GM12878 (cell line): ENCODE measurements around the gene MYO16. TPM values are rescaled to one million over a fixed set of nuclear protein-coding genes. Genes with fewer than 3 reads are reported as not detected.

Source experiments
- BHLHE40 ChIP-seq, 2 experiments: fragments of 450-650 bp in 1 of 2; IDR thresholded peaks; 2 replicates each; pipeline ENCODE4 v1.6.1; 2011 to 2017; ENCODE audit warnings: low read depth in 2 of 2, borderline replicate concordance in 1 of 2, improper control_type of control experiment in 1 of 2, low read length in 1 of 2, mild to moderate bottlenecking in 1 of 2
- CHD1 ChIP-seq: IDR thresholded peaks from 2 replicates; pipeline ENCODE4 v1.6.1; 2012; ENCODE audit warnings: low read depth, low read length, improper control_type of control experiment
- EGR1 ChIP-seq, 2 experiments: IDR thresholded peaks; 1 replicate in 1 of 2; 2 replicates in 1 of 2; pipeline ENCODE4 v1.6.1; 2011 to 2012; ENCODE audit warnings: low read depth in 2 of 2, low read length in 2 of 2, borderline replicate concordance in 1 of 2, mild to moderate bottlenecking in 1 of 2, moderate library complexity in 1 of 2
- GATAD2B ChIP-seq: fragments of 450-650 bp; conservative IDR thresholded peaks from 2 replicates; pipeline ENCODE4 v1.6.1; 2017; ENCODE audit warnings: low read depth, mild to moderate bottlenecking, moderate library complexity
- IKZF2 ChIP-seq, 2 experiments: fragments of 450-650 bp; IDR thresholded peaks; 2 replicates each; pipeline ENCODE4 v1.6.1; 2017; ENCODE audit warnings: mild to moderate bottlenecking in 2 of 2, moderate library complexity in 2 of 2
- JUNB ChIP-seq: IDR thresholded peaks from 2 replicates; pipeline ENCODE4 v1.6.1; 2016; ENCODE audit warnings: antibody characterized with exemption, mild to moderate bottlenecking
- MTA2 ChIP-seq: fragments of 450-650 bp; IDR thresholded peaks from 2 replicates; pipeline ENCODE4 v1.6.1; 2016; ENCODE audit warnings: low read depth, mild to moderate bottlenecking, moderate library complexity
- NFIC ChIP-seq: IDR thresholded peaks from 2 replicates; pipeline ENCODE4 v1.6.1; 2012; ENCODE audit warnings: low read depth, mild to moderate bottlenecking, inconsistent platforms, low read length, moderate library complexity
- NFYA ChIP-seq: IDR thresholded peaks from 2 replicates; pipeline ENCODE4 v1.6.1; 2011; ENCODE audit warnings: low read depth, mild to moderate bottlenecking, low read length, improper control_type of control experiment, borderline replicate concordance
- NR2F1 ChIP-seq: fragments of 450-650 bp; conservative IDR thresholded peaks from 2 replicates; pipeline ENCODE4 v1.6.1; 2017; ENCODE audit warnings: mild to moderate bottlenecking
- POLR2AphosphoS2 ChIP-seq: IDR thresholded peaks from 2 replicates; pipeline ENCODE4 v1.6.1; 2011; ENCODE audit warnings: low read depth, mild to moderate bottlenecking, low read length, improper control_type of control experiment, moderate library complexity
- POU2F2 ChIP-seq: IDR thresholded peaks from 3 replicates; pipeline ENCODE4 v1.6.1; 2011; ENCODE audit warnings: low read depth, mild to moderate bottlenecking, low read length, borderline replicate concordance
- SIX5 ChIP-seq: IDR thresholded peaks from 2 replicates; pipeline ENCODE4 v1.6.1; 2011; ENCODE audit warnings: mild to moderate bottlenecking, low read depth, low read length, moderate library complexity; ENCODE audit not compliant: severe bottlenecking
- SMARCA5 ChIP-seq: fragments of 450-650 bp; IDR thresholded peaks from 2 replicates; pipeline ENCODE4 v1.6.1; 2017; ENCODE audit warnings: mild to moderate bottlenecking
- SMC3 ChIP-seq: IDR thresholded peaks from 2 replicates; pipeline ENCODE4 v1.6.1; 2011; ENCODE audit warnings: low read length, improper control_type of control experiment, borderline replicate concordance
- STAT1 ChIP-seq: fragments of 450-650 bp; conservative IDR thresholded peaks from 2 replicates; pipeline ENCODE4 v1.6.1; 2014; ENCODE audit warnings: antibody characterized with exemption, mild to moderate bottlenecking
- TARDBP ChIP-seq: IDR thresholded peaks from 2 replicates; pipeline ENCODE4 v1.6.1; 2016; ENCODE audit warnings: borderline replicate concordance
- YBX1 ChIP-seq: fragments of 450-650 bp; IDR thresholded peaks from 2 replicates; pipeline ENCODE4 v1.6.1; 2016; ENCODE audit warnings: antibody characterized with exemption
- ZNF622 ChIP-seq: fragments of 450-650 bp; IDR thresholded peaks from 2 replicates; pipeline ENCODE4 v1.6.1; 2017; ENCODE audit warnings: mild to moderate bottlenecking, inconsistent platforms
- polyA plus RNA-seq, 11 experiments: library from polyadenylated mRNA; depleted of rRNA in 4 of 11; unstranded in 6 of 11; stranded (reverse) in 5 of 11; fragments of >200 nt; fragmentation: Nextera tagmentation in 4 of 11; fragmentation: Illumina TruSeq in 1 of 11; extraction: Ambion mirVana in 4 of 11; extraction: Trizol in 1 of 11; gene quantifications; 1 replicate in 1 of 11; 2 replicates in 10 of 11; pipeline versions ENCODE4 v1.2.1 to v1.2.3, GENCODE V29; 2011 to 2016; ENCODE audit warnings: inconsistent platforms in 2 of 11, missing spikeins in 2 of 11, low read depth in 1 of 11
- total RNA-seq, 4 experiments: library from RNA; depleted of rRNA in 3 of 4; stranded (reverse); fragments of >200 nt in 3 of 4; fragmentation: Illumina TruSeq in 1 of 4; extraction: Trizol in 1 of 4; gene quantifications; 2 replicates each; pipeline versions ENCODE4 v1.2.1 to v1.2.3, GENCODE V29; 2013 to 2021
- TF ChIP-seq, protein P1 (sequence below): fragments of 450-650 bp; formaldehyde crosslinking; IDR thresholded peaks from 2 replicates; pipeline ENCODE4 v1.5.0; 2022; ENCODE audit warnings: mild to moderate bottlenecking, missing genetic modification characterization
- TF ChIP-seq, protein P2 (sequence below): IDR thresholded peaks from 2 replicates; pipeline ENCODE4 v1.6.1; 2011; ENCODE audit warnings: low read depth, low read length, improper control_type of control experiment, borderline replicate concordance
- TF ChIP-seq, protein P3 (sequence below): IDR thresholded peaks from 2 replicates; pipeline ENCODE4 v1.6.1; 2012; ENCODE audit warnings: low read depth, low read length, improper control_type of control experiment
- TF ChIP-seq, protein P4 (sequence below): fragments of 450-650 bp; conservative IDR thresholded peaks from 2 replicates; pipeline ENCODE4 v1.6.1; 2017; ENCODE audit warnings: mild to moderate bottlenecking, moderate library complexity
- TF ChIP-seq, protein P5 (sequence below): IDR thresholded peaks from 2 replicates; pipeline ENCODE4 v1.6.1; 2012; ENCODE audit warnings: low read length, inconsistent platforms

MYO16 gene
- total and polyA plus RNA-seq, 10 of the 15 experiments (the other 5 are each of a cell fraction or from before 2014, with no cell fraction given) = under 0.01 to 1.7 (median 0.05) TPM; not detected in 4

DNA sequence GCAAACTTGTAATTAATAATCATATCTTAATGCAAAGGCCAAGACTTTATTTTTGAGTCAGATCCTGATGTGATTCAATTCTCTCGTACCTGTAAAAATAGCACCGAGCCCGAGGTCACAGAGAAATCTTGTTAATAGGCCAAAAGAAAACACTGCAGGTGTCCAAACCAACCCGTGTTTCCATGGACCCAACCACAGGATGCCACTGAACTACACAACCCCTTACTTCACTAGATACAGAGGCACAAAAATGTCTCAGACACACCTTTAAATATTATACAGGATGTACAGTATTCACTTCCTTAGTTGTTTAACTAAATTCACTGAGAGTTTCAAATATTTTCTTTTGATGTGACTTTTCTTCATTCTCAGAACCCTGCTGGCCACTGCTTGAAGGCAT is 530.9 kb downstream of the MYO16 start (continued):
- TF ChIP-seq, protein P1, sequence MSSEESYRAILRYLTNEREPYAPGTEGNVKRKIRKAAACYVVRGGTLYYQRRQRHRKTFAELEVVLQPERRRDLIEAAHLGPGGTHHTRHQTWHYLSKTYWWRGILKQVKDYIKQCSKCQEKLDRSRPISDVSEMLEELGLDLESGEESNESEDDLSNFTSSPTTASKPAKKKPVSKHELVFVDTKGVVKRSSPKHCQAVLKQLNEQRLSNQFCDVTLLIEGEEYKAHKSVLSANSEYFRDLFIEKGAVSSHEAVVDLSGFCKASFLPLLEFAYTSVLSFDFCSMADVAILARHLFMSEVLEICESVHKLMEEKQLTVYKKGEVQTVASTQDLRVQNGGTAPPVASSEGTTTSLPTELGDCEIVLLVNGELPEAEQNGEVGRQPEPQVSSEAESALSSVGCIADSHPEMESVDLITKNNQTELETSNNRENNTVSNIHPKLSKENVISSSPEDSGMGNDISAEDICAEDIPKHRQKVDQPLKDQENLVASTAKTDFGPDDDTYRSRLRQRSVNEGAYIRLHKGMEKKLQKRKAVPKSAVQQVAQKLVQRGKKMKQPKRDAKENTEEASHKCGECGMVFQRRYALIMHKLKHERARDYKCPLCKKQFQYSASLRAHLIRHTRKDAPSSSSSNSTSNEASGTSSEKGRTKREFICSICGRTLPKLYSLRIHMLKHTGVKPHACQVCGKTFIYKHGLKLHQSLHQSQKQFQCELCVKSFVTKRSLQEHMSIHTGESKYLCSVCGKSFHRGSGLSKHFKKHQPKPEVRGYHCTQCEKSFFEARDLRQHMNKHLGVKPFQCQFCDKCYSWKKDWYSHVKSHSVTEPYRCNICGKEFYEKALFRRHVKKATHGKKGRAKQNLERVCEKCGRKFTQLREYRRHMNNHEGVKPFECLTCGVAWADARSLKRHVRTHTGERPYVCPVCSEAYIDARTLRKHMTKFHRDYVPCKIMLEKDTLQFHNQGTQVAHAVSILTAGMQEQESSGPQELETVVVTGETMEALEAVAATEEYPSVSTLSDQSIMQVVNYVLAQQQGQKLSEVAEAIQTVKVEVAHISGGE (CRISPR knock-in tag) = no peak
- TF ChIP-seq, protein P2, sequence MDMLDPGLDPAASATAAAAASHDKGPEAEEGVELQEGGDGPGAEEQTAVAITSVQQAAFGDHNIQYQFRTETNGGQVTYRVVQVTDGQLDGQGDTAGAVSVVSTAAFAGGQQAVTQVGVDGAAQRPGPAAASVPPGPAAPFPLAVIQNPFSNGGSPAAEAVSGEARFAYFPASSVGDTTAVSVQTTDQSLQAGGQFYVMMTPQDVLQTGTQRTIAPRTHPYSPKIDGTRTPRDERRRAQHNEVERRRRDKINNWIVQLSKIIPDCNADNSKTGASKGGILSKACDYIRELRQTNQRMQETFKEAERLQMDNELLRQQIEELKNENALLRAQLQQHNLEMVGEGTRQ = no peak
- no peak for TF ChIP-seq YBX1
- no peak for TF ChIP-seq EGR1 (IDR thresholded peaks at IDR 0.05; ENCODE audit: borderline replicate concordance in 1 of 2, low read depth in 2 of 2, low read length in 2 of 2)
- 0 out of 2 replicates have a peak, but pooled peaks have one; percentile 23 for TF ChIP-seq NR2F1
- no peak for TF ChIP-seq POU2F2
- TF ChIP-seq CHD1 = no peak
- TF ChIP-seq JUNB = peak; percentile 35; the same call in 1 of the 2 replicates
- TF ChIP-seq ZNF622 = no peak
- TF ChIP-seq IKZF2 (IDR thresholded peaks at IDR 0.05) = no peak
- TF ChIP-seq, protein P3, sequence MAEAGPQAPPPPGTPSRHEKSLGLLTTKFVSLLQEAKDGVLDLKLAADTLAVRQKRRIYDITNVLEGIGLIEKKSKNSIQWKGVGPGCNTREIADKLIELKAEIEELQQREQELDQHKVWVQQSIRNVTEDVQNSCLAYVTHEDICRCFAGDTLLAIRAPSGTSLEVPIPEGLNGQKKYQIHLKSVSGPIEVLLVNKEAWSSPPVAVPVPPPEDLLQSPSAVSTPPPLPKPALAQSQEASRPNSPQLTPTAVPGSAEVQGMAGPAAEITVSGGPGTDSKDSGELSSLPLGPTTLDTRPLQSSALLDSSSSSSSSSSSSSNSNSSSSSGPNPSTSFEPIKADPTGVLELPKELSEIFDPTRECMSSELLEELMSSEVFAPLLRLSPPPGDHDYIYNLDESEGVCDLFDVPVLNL = no peak
- TF ChIP-seq BHLHE40 (IDR thresholded peaks at IDR 0.05; ENCODE audit: borderline replicate concordance in 1 of 2, low read depth in 2 of 2, low read length in 1 of 2) = 0 out of 4 replicates have a peak, but pooled peaks of 1 of the 2 experiments have one; percentile 10
- TF ChIP-seq NFIC = no peak
- TF ChIP-seq TARDBP = no peak
- TF ChIP-seq STAT1 = no peak
- TF ChIP-seq NFYA = no peak
- TF ChIP-seq, protein P4, sequence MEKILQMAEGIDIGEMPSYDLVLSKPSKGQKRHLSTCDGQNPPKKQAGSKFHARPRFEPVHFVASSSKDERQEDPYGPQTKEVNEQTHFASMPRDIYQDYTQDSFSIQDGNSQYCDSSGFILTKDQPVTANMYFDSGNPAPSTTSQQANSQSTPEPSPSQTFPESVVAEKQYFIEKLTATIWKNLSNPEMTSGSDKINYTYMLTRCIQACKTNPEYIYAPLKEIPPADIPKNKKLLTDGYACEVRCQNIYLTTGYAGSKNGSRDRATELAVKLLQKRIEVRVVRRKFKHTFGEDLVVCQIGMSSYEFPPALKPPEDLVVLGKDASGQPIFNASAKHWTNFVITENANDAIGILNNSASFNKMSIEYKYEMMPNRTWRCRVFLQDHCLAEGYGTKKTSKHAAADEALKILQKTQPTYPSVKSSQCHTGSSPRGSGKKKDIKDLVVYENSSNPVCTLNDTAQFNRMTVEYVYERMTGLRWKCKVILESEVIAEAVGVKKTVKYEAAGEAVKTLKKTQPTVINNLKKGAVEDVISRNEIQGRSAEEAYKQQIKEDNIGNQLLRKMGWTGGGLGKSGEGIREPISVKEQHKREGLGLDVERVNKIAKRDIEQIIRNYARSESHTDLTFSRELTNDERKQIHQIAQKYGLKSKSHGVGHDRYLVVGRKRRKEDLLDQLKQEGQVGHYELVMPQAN = no peak
- no peak for TF ChIP-seq POLR2AphosphoS2
- no peak for TF ChIP-seq GATAD2B
- TF ChIP-seq SMC3 = no peak
- TF ChIP-seq MTA2 = no peak
- TF ChIP-seq SMARCA5 = no peak
- TF ChIP-seq, protein P5, sequence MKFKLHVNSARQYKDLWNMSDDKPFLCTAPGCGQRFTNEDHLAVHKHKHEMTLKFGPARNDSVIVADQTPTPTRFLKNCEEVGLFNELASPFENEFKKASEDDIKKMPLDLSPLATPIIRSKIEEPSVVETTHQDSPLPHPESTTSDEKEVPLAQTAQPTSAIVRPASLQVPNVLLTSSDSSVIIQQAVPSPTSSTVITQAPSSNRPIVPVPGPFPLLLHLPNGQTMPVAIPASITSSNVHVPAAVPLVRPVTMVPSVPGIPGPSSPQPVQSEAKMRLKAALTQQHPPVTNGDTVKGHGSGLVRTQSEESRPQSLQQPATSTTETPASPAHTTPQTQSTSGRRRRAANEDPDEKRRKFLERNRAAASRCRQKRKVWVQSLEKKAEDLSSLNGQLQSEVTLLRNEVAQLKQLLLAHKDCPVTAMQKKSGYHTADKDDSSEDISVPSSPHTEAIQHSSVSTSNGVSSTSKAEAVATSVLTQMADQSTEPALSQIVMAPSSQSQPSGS = 0 out of 2 replicates have a peak, but pooled peaks have one; percentile 20
- no peak for TF ChIP-seq SIX5
